HepG2 (cell line): ENCODE measurements around the gene RHOG. TPM values are rescaled to one million over a fixed set of nuclear protein-coding genes. Genes with fewer than 3 reads are reported as not detected.

ENCODE experiments used
- CERS6 ChIP-seq: sonication (generic); formaldehyde crosslinking; IDR thresholded peaks from 2 replicates; pipeline ENCODE4 v1.5.0; 2020; ENCODE audit warnings: missing genetic modification reagents
- MED8 ChIP-seq: sonication (generic); formaldehyde crosslinking; IDR thresholded peaks from 2 replicates; pipeline ENCODE4 v1.8.1; 2023; ENCODE audit warnings: mild to moderate bottlenecking, missing genetic modification reagents; ENCODE audit not compliant: insufficient replicate concordance
- NFE2L2 ChIP-seq: fragments of 150-350 bp; IDR thresholded peaks from 2 replicates; pipeline ENCODE4 v1.6.1; 2014; ENCODE audit warnings: low read length
- PRDM10 ChIP-seq: sonication (generic); formaldehyde crosslinking; IDR thresholded peaks from 2 replicates; pipeline ENCODE4 v1.4.0; 2020; ENCODE audit warnings: low read depth, missing genetic modification reagents
- RCOR2 ChIP-seq: IDR thresholded peaks from 2 replicates; pipeline ENCODE4 v1.6.1; 2016; ENCODE audit warnings: missing biosample characterization, missing genetic modification reagents
- ZNF274 ChIP-seq: sonication (generic); formaldehyde crosslinking; IDR thresholded peaks from 2 replicates; pipeline ENCODE4 v1.5.1; 2020; ENCODE audit warnings: mild to moderate bottlenecking, missing genetic modification reagents
- polyA plus RNA-seq, 8 experiments: library from polyadenylated mRNA; depleted of rRNA in 3 of 8; stranded (reverse) in 7 of 8; unstranded in 1 of 8; fragments of >200 nt; fragmentation: Illumina TruSeq in 4 of 8; extraction: Trizol in 4 of 8; gene quantifications; 2 replicates each; pipeline versions ENCODE4 v1.2.1 to v1.2.3, GENCODE V29; 2011 to 2016; ENCODE audit warnings: low read depth in 4 of 8, missing spikeins in 1 of 8, mixed read lengths in 1 of 8; ENCODE audit not compliant: insufficient read depth in 1 of 8
- total RNA-seq, 5 experiments: library from RNA; depleted of rRNA; stranded (reverse); fragments of >200 nt; fragmentation: Illumina TruSeq; extraction: Trizol; gene quantifications; 2 replicates each; pipeline ENCODE4 v1.2.3, GENCODE V29; 2016; ENCODE audit warnings: low read depth in 1 of 5
- TF ChIP-seq, protein P1 (sequence below): sonication (generic); formaldehyde crosslinking; IDR thresholded peaks from 2 replicates; pipeline ENCODE4 v1.8.1; 2023; ENCODE audit warnings: mild to moderate bottlenecking, missing genetic modification reagents

The RHOG gene
- total and polyA plus RNA-seq, 2 of the 13 experiments (the other 11 are each of a cell fraction or from before 2014, with no cell fraction given) = 7.7 to 23.4 TPM

GRCh38 chr11:3854660-3854976, 13.9 kb upstream of the RHOG start (continued):
- peak; percentile 88 for TF ChIP-seq PRDM10 (CRISPR knock-in tag)
- TF ChIP-seq RCOR2 (CRISPR knock-in tag) = no peak
- TF ChIP-seq ZNF274 (CRISPR knock-in tag) = no peak
- no peak for TF ChIP-seq CERS6
- TF ChIP-seq, protein P1, sequence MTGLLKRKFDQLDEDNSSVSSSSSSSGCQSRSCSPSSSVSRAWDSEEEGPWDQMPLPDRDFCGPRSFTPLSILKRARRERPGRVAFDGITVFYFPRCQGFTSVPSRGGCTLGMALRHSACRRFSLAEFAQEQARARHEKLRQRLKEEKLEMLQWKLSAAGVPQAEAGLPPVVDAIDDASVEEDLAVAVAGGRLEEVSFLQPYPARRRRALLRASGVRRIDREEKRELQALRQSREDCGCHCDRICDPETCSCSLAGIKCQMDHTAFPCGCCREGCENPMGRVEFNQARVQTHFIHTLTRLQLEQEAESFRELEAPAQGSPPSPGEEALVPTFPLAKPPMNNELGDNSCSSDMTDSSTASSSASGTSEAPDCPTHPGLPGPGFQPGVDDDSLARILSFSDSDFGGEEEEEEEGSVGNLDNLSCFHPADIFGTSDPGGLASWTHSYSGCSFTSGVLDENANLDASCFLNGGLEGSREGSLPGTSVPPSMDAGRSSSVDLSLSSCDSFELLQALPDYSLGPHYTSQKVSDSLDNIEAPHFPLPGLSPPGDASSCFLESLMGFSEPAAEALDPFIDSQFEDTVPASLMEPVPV (CRISPR knock-in tag) = no peak
- TF ChIP-seq NFE2L2 = no peak
- TF ChIP-seq MED8 (CRISPR knock-in tag) = no peak
